Left forelimb (tissue), 1 donor: ENCODE results near the gene GLIS1.
A peak's percentile ranks its signal among the peaks of the same experiment; 100 is the strongest.
"Not testable (repeated sequence)": the region's sequence is repeated elsewhere in the genome, so short reads cannot be mapped to it uniquely, and the experiment has no call there.

Experiments
- DNase-seq: peaks from one replicate; pipeline ENCODE4 v3.0.0-alpha.2; 2018; ENCODE audit warnings: low spot score

Gene GLIS1

GRCh38 chr1:53739109-53739681 lies at the start of gene GLIS1:
TSS of gene GLIS1 (minus strand) at chr1:53739164. CDS start at chr1:53738064, 1,100 bp downstream.
- peak; percentile 89 for DNase-seq

- DNase-seq: no peak
These were observed 48.7 kb upstream of the GLIS1 start for GRCh38 chr1:53787655-53788054.

GRCh38 chr1:53783056-53783455 lies 44.1 kb upstream of the GLIS1 start:
- DNase-seq: no peak

- no peak for DNase-seq
These were observed 42.7 kb upstream of the GLIS1 start for GRCh38 chr1:53781654-53782053.

GRCh38 chr1:53777272-53777671 lies 38.3 kb upstream of the GLIS1 start:
- no peak for DNase-seq

- no peak for DNase-seq
These were observed 32.7 kb upstream of the GLIS1 start for GRCh38 chr1:53771648-53772047.

GRCh38 chr1:53769780-53770179 lies 30.8 kb upstream of the GLIS1 start:
- no peak for DNase-seq

- DNase-seq: no peak
These were observed 30.2 kb upstream of the GLIS1 start for GRCh38 chr1:53769184-53769583.

- no peak for DNase-seq
These were observed 28.0 kb upstream of the GLIS1 start for GRCh38 chr1:53766831-53767405.

- DNase-seq: no peak
These were observed 27.3 kb upstream of the GLIS1 start for GRCh38 chr1:53766194-53766742.

- DNase-seq: no peak
These were observed 26.7 kb upstream of the GLIS1 start for GRCh38 chr1:53765657-53766056.

GRCh38 chr1:53763911-53764310 lies 24.9 kb upstream of the GLIS1 start:
- DNase-seq: no peak

GRCh38 chr1:53763461-53763860 lies 24.5 kb upstream of the GLIS1 start:
- no peak for DNase-seq

GRCh38 chr1:53760497-53760896 lies 21.5 kb upstream of the GLIS1 start:
- not testable (repeated sequence) for DNase-seq

- no peak for DNase-seq
These were observed 16.9 kb upstream of the GLIS1 start for GRCh38 chr1:53755874-53756273.

- no peak for DNase-seq
These were observed 15.7 kb upstream of the GLIS1 start for GRCh38 chr1:53754484-53755312.

- DNase-seq: no peak
These were observed 13.3 kb upstream of the GLIS1 start for GRCh38 chr1:53752281-53752680.

GRCh38 chr1:53747841-53748240 lies 8.9 kb upstream of the GLIS1 start:
- DNase-seq: no peak

- no peak for DNase-seq
These were observed 1.7 kb upstream of the GLIS1 start for GRCh38 chr1:53740621-53741105.

- no peak for DNase-seq
These were observed 507 bp downstream of the GLIS1 start for GRCh38 chr1:53738205-53739108.

- DNase-seq: no peak
These were observed 1.2 kb downstream of the GLIS1 start for GRCh38 chr1:53737648-53738204.
